MM.1S (cell line): ENCODE data around the gene ISOC2.
A peak's percentile ranks its signal among the peaks of the same experiment; 100 is the strongest.

Experiments
- DNase-seq: peaks from one replicate; pipeline ENCODE4 v3.0.0-alpha.2; 2015
- H2AFZ ChIP-seq: fragments of 300-600 bp; sonication (generic); 2 replicates; pipeline ENCODE4 v1.6.0; 2016; ENCODE audit warnings: antibody characterized with exemption, low read length
- H3F3A ChIP-seq: fragments of 300-600 bp; sonication (generic); 2 replicates; pipeline ENCODE4 v1.6.1; 2016; ENCODE audit warnings: mild to moderate bottlenecking, antibody characterized with exemption, low read length, moderate library complexity, mixed read lengths; ENCODE audit not compliant: insufficient read depth
- H3K27ac ChIP-seq: fragments of 300-600 bp; sonication (generic); 2 replicates; pipeline ENCODE4 v1.5.1; 2016; ENCODE audit warnings: mild to moderate bottlenecking, low read length
- H3K27me3 ChIP-seq: fragments of 300-600 bp; sonication (generic); replicated peaks from 2 replicates; pipeline ENCODE4 v1.6.0; 2016; ENCODE audit warnings: low read length; ENCODE audit not compliant: insufficient read depth
- H3K36me3 ChIP-seq: fragments of 300-600 bp; sonication (generic); replicated peaks from 2 replicates; pipeline ENCODE4 v1.6.1; 2016; ENCODE audit warnings: mild to moderate bottlenecking, low read length, mixed read lengths; ENCODE audit not compliant: insufficient read depth
- H3K4me1 ChIP-seq: fragments of 300-600 bp; sonication (generic); 2 replicates; pipeline ENCODE4 v1.6.1; 2016; ENCODE audit warnings: low read length, mixed read lengths
- H3K4me2 ChIP-seq: fragments of 300-600 bp; sonication (generic); 2 replicates; pipeline ENCODE4 v1.6.0; 2016; ENCODE audit warnings: low read depth, low read length
- H3K4me3 ChIP-seq: fragments of 300-600 bp; sonication (generic); 2 replicates; pipeline ENCODE4 v1.5.1; 2016; ENCODE audit warnings: low read length, mixed read lengths
- H3K79me2 ChIP-seq: fragments of 300-600 bp; sonication (generic); 2 replicates; pipeline ENCODE4 v1.6.1; 2016; ENCODE audit warnings: mixed run types, low read length, mixed read lengths
- H3K9ac ChIP-seq: fragments of 300-600 bp; sonication (generic); 2 replicates; pipeline ENCODE4 v1.6.1; 2016; ENCODE audit warnings: low read length, mixed read lengths
- H3K9me2 ChIP-seq: fragments of 300-600 bp; sonication (generic); replicated peaks from 2 replicates; pipeline ENCODE4 v1.6.1; 2016; ENCODE audit warnings: mild to moderate bottlenecking, low read length, mixed read lengths; ENCODE audit not compliant: insufficient read depth
- H3K9me3 ChIP-seq: fragments of 300-600 bp; sonication (generic); replicated peaks from 2 replicates; pipeline ENCODE4 v1.6.1; 2016; ENCODE audit warnings: mild to moderate bottlenecking, low read length, mixed read lengths; ENCODE audit not compliant: insufficient read depth
- H4K20me1 ChIP-seq: fragments of 300-600 bp; sonication (generic); 2 replicates; pipeline ENCODE4 v1.6.1; 2016; ENCODE audit warnings: mild to moderate bottlenecking, low read length, moderate library complexity, mixed read lengths; ENCODE audit not compliant: insufficient read depth
- CTCF ChIP-seq: fragments of 300-600 bp; sonication (generic); IDR thresholded peaks from 2 replicates; pipeline ENCODE4 v1.5.1; 2016; ENCODE audit warnings: antibody characterized with exemption, low read length, mixed read lengths
- EZH2 ChIP-seq: fragments of 300-600 bp; sonication (generic); optimal IDR thresholded peaks from 2 replicates; pipeline ENCODE3; 2017; ENCODE audit warnings: low read depth, mild to moderate bottlenecking, antibody characterized with exemption, low read length, mixed read lengths
- EZH2phosphoT487 ChIP-seq: fragments of 300-600 bp; sonication (generic); IDR thresholded peaks from 2 replicates; pipeline ENCODE4 v1.6.1; 2018; ENCODE audit warnings: antibody characterized with exemption, low read length

The ISOC2 gene

GRCh38 chr19:55479045-55479444 lies 17.6 kb upstream of the ISOC2 start:
- no peak overlapping the region for H2AFZ ChIP-seq
- no peaks in the 10 kb centered on the region for H4K20me1 ChIP-seq
- H3K36me3 ChIP-seq, result no peaks in the 10 kb centered on the region
- peaks cover 1% of the 10 kb centered on the region for H3K27me3 ChIP-seq
- H3K4me2 ChIP-seq, result no peak overlapping the region
- no peaks in the 10 kb centered on the region for H3K9me2 ChIP-seq
- DNase-seq, result no peak
- H3K27ac ChIP-seq, result no peak overlapping the region
- no peak overlapping the region for H3K9ac ChIP-seq
- no peaks in the 10 kb centered on the region for H3F3A ChIP-seq
- H3K4me3 ChIP-seq, result no peak overlapping the region
- no peaks in the 10 kb centered on the region for H3K9me3 ChIP-seq
- peaks cover 5% of the 10 kb centered on the region; the same call in 1 of the 2 replicates for H3K4me1 ChIP-seq
- H3K79me2 ChIP-seq, result peaks cover 17% of the 10 kb centered on the region
- TF ChIP-seq CTCF (no peak), EZH2 (no peak), EZH2phosphoT487 (no peak)

GRCh38 chr19:55478364-55478763 lies 16.9 kb upstream of the ISOC2 start:
- DNase-seq, result no peak
- Histone ChIP-seq H3F3A (no peaks in the 10 kb centered on the region), H3K9me3 (no peaks in the 10 kb centered on the region), H3K9me2 (no peaks in the 10 kb centered on the region), H3K9ac (no peak overlapping the region), H3K27ac (no peak overlapping the region), H3K27me3 (no peaks in the 10 kb centered on the region), H3K4me1 (peaks cover 5% of the 10 kb centered on the region; the same call in 1 of the 2 replicates), H4K20me1 (no peaks in the 10 kb centered on the region), H2AFZ (no peak overlapping the region), H3K4me2 (no peak overlapping the region), H3K36me3 (no peaks in the 10 kb centered on the region), H3K79me2 (peaks cover 17% of the 10 kb centered on the region), H3K4me3 (no peak overlapping the region)
- TF ChIP-seq EZH2phosphoT487 (no peak), EZH2 (no peak), CTCF (no peak)

- Histone ChIP-seq H3K9me2 (no peaks in the 10 kb centered on the region), H3K4me3 (peak overlapping the region; percentile 67; the same call in 1 of the 2 replicates), H3K27me3 (no peaks in the 10 kb centered on the region), H3F3A (no peaks in the 10 kb centered on the region), H3K9me3 (no peaks in the 10 kb centered on the region), H2AFZ (no peak overlapping the region), H3K36me3 (no peaks in the 10 kb centered on the region), H4K20me1 (no peaks in the 10 kb centered on the region), H3K4me2 (peak overlapping the region; percentile 52; the same call in 1 of the 2 replicates), H3K27ac (no peak overlapping the region), H3K79me2 (peaks cover 17% of the 10 kb centered on the region), H3K9ac (no peak overlapping the region), H3K4me1 (peaks cover 5% of the 10 kb centered on the region; the same call in 1 of the 2 replicates)
- TF ChIP-seq EZH2 (no peak), CTCF (no peak), EZH2phosphoT487 (no peak)
- DNase-seq, result no peak
Measured at GRCh38 chr19:55477905-55478304, 16.5 kb upstream of the ISOC2 start.
